Parathyroid adenoma (tissue), 2 donors: ENCODE data around the gene NIT1.

Source experiments
- H2AFZ ChIP-seq: fragments of 300-600 bp; sonication (generic); one replicate; pipeline ENCODE4 v1.7.0; 2017; ENCODE audit warnings: antibody characterized with exemption, mild to moderate bottlenecking
- H3K27ac ChIP-seq: fragments of 300-600 bp; sonication (generic); one replicate; pipeline ENCODE4 v1.7.0; 2017
- H3K27me3 ChIP-seq: fragments of 300-600 bp; sonication (generic); one replicate; pipeline ENCODE4 v1.7.0; 2017; ENCODE audit warnings: low read length; ENCODE audit not compliant: control insufficient read depth, insufficient read depth
- H3K36me3 ChIP-seq: fragments of 300-600 bp; sonication (generic); one replicate; pipeline ENCODE4 v1.7.0; 2017; ENCODE audit warnings: low read length; ENCODE audit not compliant: control insufficient read depth, insufficient read depth
- H3K4me1 ChIP-seq: fragments of 300-600 bp; sonication (generic); one replicate; pipeline ENCODE4 v1.7.0; 2017; ENCODE audit warnings: control low read depth
- H3K4me2 ChIP-seq: fragments of 300-600 bp; sonication (generic); one replicate; pipeline ENCODE4 v1.7.0; 2017; ENCODE audit warnings: low read length
- H3K4me3 ChIP-seq: fragments of 300-600 bp; sonication (generic); one replicate; pipeline ENCODE4 v1.7.0; 2017; ENCODE audit warnings: low read depth, low read length
- H3K79me2 ChIP-seq: fragments of 300-600 bp; sonication (generic); one replicate; pipeline ENCODE4 v1.7.0; 2017; ENCODE audit warnings: control low read depth
- H3K9ac ChIP-seq: fragments of 300-600 bp; sonication (generic); one replicate; pipeline ENCODE4 v1.7.0; 2017; ENCODE audit warnings: mild to moderate bottlenecking
- H3K9me3 ChIP-seq: fragments of 300-600 bp; sonication (generic); one replicate; pipeline ENCODE4 v1.7.0; 2017; ENCODE audit warnings: low read length; ENCODE audit not compliant: control insufficient read depth
- CTCF ChIP-seq: fragments of 300-600 bp; sonication (generic); IDR thresholded peaks from one replicate; pipeline ENCODE4 v1.7.0; 2017; ENCODE audit warnings: antibody characterized with exemption, mild to moderate bottlenecking
- donor health status: primary hyperparathyroidism.

The NIT1 gene

DNA sequence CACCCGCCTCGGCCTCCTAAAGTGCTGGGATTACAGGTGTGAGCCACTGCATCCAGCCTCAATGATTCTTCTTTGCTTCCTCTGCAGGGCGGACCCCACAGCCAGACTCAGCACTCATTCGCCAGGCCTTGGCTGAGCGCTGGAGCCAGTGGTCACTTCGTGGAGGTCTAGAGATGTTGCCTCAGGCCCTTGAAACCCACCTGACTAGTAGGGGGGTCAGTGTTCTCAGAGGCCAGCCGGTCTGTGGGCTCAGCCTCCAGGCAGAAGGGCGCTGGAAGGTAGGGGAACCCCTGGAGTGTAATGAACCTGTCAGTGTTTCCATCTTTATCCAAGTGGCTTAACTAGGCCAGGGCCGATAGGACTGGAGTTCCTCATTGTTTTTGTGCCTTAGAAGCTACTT, 51.0 kb downstream of the NIT1 start:
- Histone ChIP-seq H3K4me3 (no peak overlapping the region), H3K4me1 (no peaks in the 10 kb centered on the region), H3K27ac (no peak overlapping the region), H3K27me3 (no peaks in the 10 kb centered on the region), H3K4me2 (no peak overlapping the region), H3K36me3 (no peaks in the 10 kb centered on the region), H3K79me2 (no peaks in the 10 kb centered on the region), H2AFZ (no peak overlapping the region), H3K9ac (no peak overlapping the region), H3K9me3 (no peaks in the 10 kb centered on the region)
- TF ChIP-seq CTCF, result no peak
